ENCODE data around the gene C16orf96.

GRCh38 chr16:4610011-4611005 lies 54.2 kb downstream of the C16orf96 start:
- TF ChIP-seq CTCF (IDR thresholded peaks at IDR 0.05) (no peak), POLR2A (IDR thresholded peaks at IDR 0.05) (no peak)
